ENCODE results near the gene TMEM87B. TPM values are rescaled to one million over a fixed set of nuclear protein-coding genes. Genes with fewer than 3 reads are reported as not detected.
"Not testable (repeated sequence)": the region's sequence is repeated elsewhere in the genome, so short reads cannot be mapped to it uniquely, and the experiment has no call there.

The TMEM87B gene
- total RNA-seq, 1 experiment from 2014 or later, result 53.6 TPM

- DNase-seq (ENCODE audit: low read depth), result peak; percentile 46
Measured at GRCh38 chr2:112121682-112122254, 66.7 kb downstream of the TMEM87B start.

- no peak for DNase-seq (ENCODE audit: low read depth)
Measured at GRCh38 chr2:112129060-112129459, 74.0 kb downstream of the TMEM87B start.

- DNase-seq (ENCODE audit: low read depth), result no peak
Measured at GRCh38 chr2:112133344-112133743, 78.3 kb downstream of the TMEM87B start.

DNA sequence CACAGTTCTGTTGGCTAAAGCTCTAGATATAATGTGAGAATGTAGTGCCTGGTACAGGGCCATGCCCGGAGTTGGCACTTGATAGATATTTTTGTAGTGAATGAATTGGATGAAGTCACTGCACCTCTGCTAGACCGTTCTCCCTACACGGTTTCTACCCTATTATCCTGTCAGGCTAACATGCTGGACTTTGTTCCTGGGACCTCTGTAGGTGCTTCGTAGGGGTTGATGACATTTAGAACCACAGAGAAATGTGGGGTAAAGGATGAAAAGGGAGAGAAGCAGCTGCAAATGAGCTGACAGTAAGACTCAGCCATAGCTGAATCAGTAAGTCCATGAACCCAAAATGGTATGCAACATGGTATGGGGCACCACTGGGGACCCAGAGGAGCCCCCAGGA is 79.1 kb downstream of the TMEM87B start:
- DNase-seq (ENCODE audit: low read depth), result no peak

DNA sequence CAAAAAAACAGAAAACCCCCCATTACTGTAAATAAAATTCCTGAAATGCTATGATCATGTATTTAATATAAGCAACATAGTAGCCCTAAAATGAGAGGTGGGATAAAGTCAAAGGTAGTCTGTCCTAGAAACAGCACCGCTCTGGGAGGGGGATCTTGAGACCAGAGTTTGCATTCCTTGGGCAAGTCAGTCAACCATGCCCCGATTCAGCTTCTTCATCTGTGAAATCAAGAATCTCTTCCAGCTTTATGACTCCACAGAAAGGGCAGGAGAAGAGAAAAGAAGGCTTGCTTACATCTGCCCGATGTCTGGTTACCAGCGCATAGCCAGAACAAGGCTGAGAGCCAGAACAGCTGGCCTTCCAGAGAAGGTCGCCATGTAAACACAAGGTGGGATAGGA is 81.0 kb downstream of the TMEM87B start:
- DNase-seq (ENCODE audit: low read depth), result no peak

- DNase-seq (ENCODE audit: low read depth), result peak; percentile 69
Measured at GRCh38 chr2:112137516-112138158, 82.6 kb downstream of the TMEM87B start.

DNA sequence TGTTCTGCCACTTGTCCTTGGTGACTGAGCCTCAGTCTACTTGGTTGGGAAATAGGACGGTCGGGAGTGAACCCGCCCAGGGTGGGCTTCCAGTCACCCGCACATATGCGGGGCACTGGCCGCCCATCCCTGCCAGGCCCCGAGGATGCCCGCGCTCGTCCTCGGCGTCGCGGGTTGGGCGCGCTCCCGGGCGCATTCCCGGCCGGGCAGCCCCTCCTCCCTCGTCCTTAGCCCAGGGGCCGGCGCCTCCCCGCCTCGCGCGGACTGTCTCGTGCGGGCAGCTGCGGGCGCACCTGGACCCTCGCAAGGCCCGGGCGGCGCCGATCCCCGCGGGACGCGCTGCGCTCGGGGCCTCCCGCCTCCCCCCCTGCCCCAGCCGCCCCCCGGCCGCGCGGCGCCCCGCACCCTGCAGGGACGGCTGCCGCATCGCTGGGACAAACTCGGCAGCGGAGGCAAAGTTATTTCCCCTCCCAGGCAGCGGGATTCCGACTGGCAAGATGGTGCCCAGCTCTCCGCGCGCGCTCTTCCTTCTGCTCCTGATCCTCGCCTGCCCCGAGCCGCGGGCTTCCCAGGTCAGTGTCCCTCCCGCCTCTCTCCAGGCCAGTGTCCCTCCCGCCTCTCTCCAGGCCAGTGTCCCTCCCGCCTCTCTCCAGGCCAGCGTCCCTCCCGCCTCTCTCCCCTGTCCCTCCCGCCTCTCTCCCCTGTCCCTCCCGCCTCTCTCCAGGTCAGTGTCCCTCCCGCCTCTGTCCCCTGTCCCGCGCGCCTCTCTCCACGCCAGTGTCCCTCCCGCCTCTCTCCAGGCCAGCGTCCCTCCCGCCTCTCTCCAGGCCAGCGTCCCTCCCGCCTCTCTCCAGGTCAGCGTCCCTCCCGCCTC is 83.3 kb downstream of the TMEM87B start, which contains the start of gene FBLN7:
FBLN7 (plus strand) TSS at position 227 of the 874 bp plus-strand sequence; CDS start at position 498, 271 bp downstream.
- peak; percentile 54 for DNase-seq (ENCODE audit: low read depth)

DNA sequence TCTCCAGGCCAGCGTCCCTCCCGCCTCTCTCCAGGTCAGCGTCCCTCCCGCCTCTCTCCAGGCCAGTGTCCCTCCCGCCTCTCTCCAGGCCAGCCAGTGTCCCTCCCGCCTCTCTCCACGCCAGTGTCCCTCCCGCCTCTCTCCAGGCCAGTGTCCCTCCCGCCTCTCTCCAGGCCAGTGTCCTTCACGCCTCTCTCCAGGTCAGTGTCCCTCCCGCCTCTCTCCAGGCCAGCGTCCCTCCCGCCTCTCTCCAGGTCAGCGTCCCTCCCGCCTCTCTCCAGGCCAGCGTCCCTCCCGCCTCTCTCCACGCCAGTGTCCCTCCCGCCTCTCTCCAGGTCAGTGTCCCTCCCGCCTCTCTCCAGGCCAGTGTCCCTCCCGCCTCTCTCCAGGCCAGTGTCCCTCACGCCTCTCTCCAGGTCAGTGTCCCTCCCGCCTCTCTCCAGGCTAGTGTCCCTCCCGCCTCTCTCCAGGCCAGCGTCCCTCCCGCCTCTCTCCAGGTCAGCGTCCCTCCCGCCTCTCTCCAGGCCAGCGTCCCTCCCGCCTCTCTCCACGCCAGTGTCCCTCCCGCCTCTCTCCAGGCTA is 84.1 kb downstream of the TMEM87B start:
- DNase-seq (ENCODE audit: low read depth), result not testable (repeated sequence)

DNA sequence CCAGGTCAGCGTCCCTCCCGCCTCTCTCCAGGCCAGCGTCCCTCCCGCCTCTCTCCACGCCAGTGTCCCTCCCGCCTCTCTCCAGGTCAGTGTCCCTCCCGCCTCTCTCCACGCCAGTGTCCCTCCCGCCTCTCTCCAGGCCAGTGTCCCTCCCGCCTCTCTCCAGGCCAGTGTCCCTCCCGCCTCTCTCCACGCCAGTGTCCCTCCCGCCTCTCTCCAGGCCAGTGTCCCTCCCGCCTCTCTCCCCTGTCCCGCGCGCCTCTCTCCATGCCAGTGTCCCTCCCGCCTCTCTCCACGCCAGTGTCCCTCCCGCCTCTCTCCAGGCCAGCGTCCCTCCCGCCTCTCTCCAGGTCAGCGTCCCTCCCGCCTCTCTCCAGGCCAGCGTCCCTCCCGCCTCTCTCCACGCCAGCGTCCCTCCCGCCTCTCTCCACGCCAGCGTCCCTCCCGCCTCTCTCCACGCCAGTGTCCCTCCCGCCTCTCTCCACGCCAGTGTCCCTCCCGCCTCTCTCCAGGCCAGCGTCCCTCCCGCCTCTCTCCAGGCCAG is 84.7 kb downstream of the TMEM87B start:
- not testable (repeated sequence) for DNase-seq (ENCODE audit: low read depth)

DNA sequence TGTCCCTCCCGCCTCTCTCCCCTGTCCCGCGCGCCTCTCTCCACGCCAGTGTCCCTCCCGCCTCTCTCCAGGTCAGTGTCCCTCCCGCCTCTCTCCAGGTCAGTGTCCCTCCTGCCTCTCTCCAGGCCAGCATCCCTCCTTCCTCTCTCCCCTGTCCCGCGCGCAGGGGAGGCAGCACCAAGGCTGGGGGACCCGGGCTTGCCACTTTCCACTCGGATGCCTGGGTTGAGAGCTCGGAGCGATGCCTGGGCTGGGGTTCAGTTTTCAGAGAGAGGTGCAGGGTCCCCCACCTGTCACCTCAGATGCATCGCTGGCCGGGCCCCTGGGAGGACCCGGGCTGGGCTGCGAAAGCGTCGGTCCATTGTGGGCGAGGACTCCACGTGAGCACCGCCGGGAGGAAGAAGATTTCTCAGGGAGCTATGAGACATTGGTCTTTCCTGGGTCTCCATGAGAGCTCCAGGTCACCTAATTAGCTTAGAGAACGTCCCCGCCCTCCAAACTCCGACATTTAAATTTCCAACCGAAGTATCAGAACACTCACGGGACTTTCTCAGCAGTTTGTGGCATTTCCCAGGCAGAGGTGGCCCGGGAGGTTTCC is 85.2 kb downstream of the TMEM87B start:
- DNase-seq (ENCODE audit: low read depth), result no peak

GRCh38 chr2:112140899-112141625 is 86.0 kb downstream of the TMEM87B start:
- no peak for DNase-seq (ENCODE audit: low read depth)

- no peak for DNase-seq (ENCODE audit: low read depth)
Measured at GRCh38 chr2:112141626-112142007, 86.5 kb downstream of the TMEM87B start.

DNA sequence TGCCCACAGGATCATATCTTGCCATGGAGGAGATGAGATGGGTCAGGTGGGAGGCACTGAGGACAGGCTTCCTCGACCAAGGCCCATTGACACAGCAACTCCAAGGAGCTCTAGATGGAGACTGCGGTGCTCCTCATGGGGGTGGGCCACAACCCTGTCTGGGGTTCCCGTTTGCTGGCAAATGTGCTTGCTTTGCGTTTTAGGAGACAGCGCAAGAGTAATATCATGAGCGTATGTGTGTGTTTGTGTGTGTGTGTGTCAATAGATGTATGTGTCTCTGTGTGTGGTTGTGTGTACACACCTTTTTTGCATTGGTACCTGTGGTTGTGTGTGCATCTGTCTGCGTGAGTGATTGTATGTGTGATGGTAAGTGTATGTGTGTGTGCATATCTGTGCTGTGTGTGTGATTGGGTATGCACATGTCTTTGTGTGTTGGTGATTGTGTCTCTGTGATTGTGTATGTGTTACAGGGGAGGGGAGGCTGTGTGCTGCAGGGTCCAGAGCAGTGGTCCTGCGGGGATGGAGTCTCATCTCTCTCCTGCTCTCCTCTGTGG is 87.5 kb downstream of the TMEM87B start:
- DNase-seq (ENCODE audit: low read depth), result no peak

DNA sequence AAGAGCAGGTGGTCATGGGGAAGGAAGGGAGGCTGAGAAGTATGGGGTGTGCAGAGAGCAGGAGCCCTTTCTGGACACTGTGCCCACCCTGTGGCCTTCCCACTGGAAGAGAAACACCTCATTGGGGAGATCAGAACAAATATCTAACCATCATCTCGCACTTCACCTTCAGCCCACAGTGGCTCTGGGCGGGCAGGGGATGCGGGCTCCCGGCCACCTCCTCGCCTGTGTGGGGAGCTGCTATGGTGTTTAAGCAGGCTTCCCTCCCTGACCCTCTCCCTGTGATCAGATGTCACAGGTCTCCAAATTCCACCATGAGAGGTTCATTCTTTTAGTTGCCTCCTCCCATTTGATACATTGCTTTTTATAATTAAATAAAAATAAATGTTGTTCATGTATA is 88.1 kb downstream of the TMEM87B start:
- no peak for DNase-seq (ENCODE audit: low read depth)

GRCh38 chr2:112144966-112145365 is 89.9 kb downstream of the TMEM87B start:
- no peak for DNase-seq (ENCODE audit: low read depth)

DNA sequence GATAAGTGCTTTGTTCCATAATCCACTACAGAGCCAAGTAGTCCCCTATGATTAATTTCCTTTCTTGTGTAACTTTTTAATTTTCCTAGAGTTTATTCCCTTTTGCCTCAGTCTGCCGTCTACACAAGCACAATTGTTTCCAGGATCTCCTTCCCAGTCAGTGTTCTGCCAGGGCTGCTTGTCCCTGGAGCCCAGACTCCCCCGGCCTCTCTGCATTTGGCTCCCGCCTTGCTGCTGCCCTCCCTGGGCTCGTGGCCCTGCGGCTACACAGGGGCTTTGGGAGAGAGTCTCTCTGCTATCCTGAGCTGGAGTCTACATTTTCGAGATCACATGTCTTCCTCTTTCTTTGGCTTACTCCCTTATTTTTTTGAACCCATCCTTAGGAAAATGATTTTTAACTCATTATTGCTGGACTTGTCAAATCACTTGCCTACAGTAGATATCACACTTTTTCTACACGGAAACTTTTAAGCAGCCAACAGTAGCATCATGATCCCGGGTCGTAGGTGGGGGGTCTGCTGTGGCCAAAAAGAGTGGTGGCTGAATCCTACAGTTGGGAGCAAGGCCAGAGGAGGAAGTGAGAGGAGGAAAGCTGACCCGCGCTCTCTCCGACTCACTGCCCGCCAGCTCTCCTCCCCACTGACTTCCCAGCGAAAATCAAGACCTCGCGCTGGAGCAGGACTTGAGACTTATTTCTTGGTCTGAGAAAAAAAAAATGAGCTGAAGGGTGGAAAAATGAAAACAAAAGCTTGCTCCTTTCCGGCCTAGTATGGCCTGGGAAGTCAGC is 92.5 kb downstream of the TMEM87B start:
- no peak for DNase-seq (ENCODE audit: low read depth)

DNA sequence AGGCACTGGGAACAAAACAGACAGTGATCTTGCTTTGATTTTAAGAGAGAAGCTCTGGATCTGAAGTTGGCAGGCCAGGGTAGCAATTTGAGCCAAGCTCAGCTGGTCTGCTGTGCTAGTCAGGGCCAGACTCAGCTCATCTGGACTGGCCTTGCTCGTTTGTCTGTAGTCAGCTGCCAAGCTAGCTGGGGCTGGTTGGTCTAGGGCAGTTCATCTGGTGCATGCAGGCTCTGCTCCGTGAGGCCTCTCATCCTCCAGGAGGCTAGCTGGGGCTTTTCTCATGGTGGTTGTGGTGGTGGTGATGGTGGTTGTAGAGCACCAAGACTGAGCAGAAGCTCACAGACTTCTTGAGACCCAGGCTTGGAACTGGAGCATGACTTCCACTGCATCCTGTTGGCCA is 93.4 kb downstream of the TMEM87B start:
- DNase-seq (ENCODE audit: low read depth), result no peak

GRCh38 chr2:112149194-112149593 is 94.1 kb downstream of the TMEM87B start:
- peak; percentile 65 for DNase-seq (ENCODE audit: low read depth)

DNA sequence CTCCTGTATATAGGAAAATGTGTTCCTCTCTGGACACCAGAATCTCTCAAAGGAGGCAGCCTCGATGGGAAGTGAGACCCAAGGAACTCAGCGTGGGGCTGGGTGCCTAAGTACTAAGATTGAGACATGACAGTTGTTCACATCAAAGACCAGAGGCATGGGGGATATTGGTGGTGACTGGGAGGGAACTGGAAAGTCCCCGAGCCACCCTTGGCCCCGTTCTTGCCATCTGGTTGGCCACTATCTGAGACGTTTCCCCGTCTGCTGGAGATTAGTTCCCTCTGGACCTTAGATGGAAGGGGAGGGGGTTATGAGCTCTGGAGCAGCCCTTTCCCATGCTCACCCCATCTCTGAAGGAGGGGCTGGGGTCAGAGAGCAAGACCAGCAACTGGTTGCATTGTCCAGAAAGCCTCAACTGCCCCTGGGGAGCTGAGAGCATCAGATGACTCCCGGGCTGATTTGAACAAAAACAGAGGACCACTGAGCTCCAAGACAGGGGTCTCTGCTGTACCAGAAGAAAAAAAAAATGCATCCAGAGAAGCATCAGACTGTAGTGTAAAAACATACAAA is 94.9 kb downstream of the TMEM87B start:
- peak; percentile 40 for DNase-seq (ENCODE audit: low read depth)

All from RPMI7951 (cell line).